GM21825 (cell line): ENCODE data around the gene MS4A4E.
"Not testable (repeated sequence)": the region's sequence is repeated elsewhere in the genome, so short reads cannot be mapped to it uniquely, and the experiment has no call there.

ENCODE experiments used
- ATAC-seq: cut with Tn5 transposase; IDR thresholded peaks from one replicate; pipeline ENCODE4 v1.9.1; 2021; ENCODE audit warnings: mild to moderate bottlenecking, moderate library complexity; ENCODE audit not compliant: unreplicated experiment

The MS4A4E gene

DNA sequence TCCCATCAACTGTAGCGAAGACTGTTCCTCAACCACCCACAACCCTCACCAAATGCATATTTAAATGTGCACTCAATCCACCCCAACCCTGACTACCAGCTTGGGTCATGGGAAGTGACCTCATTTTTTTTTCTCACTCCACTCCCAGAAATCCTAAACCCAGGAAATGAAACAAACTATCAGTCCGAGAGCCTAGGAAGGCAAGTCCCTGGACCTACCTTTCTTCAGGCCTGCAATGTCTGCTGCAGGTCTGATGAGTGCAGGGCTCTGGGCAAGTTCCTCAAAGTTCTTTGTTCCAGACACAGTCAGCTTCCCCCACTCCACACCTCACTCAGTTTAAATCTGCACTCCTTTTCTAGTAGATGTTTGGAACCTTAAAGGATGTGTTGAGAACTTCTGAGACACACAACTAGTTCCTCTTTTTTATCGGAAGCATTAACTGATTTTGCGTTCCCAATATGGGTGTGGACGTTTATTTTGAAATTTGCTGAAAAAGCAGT lies at the start of gene MS4A4E:
Gene MS4A4E, minus strand, starts transcription at position 398 of the 500 bp plus-strand sequence. CDS start 13,082 bp downstream, outside the sequence.
- ATAC-seq = no peak

GRCh38 chr11:60292145-60292544 lies 49.2 kb upstream of the MS4A4E start:
- ATAC-seq = no peak

DNA sequence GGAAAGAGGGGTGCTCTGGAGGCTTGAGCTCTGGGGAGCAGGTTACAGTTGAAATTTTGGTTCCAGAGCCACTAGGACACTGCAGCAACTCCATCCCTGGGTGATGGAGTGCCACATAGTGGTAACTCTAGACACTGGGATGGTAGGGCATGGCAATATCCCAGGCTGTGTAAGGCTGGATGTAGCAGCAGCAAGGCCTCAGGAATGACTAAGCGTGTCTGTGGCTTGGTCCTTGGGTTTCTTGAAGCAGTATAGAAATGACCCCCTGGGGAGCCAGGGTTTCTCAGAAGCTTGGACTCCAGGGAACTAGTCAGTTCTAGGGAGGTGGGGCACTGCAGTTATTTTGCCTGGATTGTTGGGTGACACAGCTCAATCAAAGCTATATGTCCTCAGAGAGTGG lies 45.6 kb upstream of the MS4A4E start:
- no peak for ATAC-seq

GRCh38 chr11:60285411-60286126 lies 42.6 kb upstream of the MS4A4E start:
- not testable (repeated sequence) for ATAC-seq

DNA sequence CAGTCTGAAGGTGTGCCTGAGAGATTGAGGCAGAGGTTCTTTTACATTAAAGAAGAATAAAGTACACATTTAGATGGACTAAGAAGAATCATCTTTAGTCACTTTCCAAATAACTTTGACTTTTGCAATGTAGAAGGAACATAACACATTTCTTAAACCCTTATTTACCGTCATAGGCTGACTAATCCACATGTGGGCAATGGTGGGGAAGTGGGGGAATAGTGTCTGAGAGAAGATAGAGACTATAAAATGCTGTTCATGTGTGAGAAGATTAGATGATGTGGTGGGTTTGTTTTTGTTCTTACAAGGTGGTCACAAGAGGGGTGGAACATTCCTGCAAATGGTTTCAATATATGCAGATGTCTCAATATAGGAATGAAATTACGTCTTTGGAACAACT lies 39.3 kb upstream of the MS4A4E start:
- ATAC-seq = no peak

DNA sequence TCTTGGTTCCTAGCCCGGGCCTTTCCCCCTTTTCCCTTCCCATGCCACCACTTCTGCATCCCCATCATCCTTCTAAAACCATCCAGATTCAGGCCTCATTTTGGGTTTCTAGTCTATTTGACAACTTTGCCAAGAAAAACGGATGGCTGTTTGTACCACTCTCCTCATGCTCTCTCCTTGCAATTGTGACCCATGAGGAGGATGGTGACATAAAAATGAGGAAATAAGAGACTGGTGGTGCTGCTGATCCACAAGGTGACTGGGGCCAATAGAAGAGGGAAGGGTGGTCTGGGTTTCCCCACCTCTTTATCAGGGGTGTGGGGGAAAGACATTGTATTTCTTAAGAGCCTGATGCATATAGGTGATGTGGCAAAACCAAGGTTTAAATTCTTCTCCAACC lies 38.5 kb upstream of the MS4A4E start:
- ATAC-seq = no peak

- ATAC-seq = no peak
Measured at GRCh38 chr11:60280412-60280811, 37.5 kb upstream of the MS4A4E start, which contains the start of gene MS4A4A. TSS of gene MS4A4A (plus strand) at chr11:60280666. CDS start at chr11:60280676, 10 bp downstream.

DNA sequence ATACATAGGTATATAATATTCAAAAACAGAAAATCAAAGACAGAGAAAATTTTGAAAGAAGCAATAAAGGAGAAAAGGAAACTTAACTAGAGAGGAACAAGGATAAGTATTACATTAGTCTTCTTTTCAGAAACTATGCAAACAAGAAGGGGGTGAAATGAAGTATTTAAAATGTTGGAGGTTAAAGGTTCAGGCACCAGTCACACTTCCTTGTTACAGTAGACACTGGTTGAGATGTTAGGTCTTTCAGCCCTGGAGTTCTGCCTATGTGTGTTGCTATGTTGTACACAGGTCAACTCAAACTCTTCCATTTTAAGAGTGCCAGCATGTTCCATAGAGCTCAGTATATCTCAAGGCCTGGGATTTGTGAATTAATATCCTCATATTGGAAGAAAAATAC lies 31.5 kb upstream of the MS4A4E start:
- no peak for ATAC-seq

- ATAC-seq = no peak
Measured at GRCh38 chr11:60265373-60266214, 22.7 kb upstream of the MS4A4E start.

- ATAC-seq = no peak
Measured at GRCh38 chr11:60264644-60265043, 21.7 kb upstream of the MS4A4E start.

DNA sequence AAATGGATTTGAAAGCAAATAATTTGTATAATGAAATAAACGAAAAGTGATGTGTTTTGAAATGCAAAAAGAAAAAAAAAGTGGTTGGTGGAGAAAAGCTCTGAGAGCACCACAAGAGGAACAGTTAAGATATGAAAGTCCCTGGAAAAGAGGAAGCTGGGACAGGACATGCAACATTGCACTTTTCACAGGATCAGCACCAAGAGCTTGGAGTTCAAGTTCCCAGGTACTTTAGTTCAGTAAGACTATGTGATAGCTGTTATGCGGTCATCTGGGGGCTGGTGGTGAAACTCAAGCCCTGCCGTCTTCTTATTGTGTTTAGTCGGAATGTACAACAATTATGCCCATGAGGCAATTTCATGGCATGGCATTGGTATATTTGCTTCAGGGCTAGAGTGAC lies 20.5 kb upstream of the MS4A4E start:
- no peak for ATAC-seq

GRCh38 chr11:60261014-60261413 lies 18.1 kb upstream of the MS4A4E start:
- no peak for ATAC-seq

GRCh38 chr11:60257956-60258722 lies 15.2 kb upstream of the MS4A4E start:
- ATAC-seq = no peak

GRCh38 chr11:60252213-60253108 lies 9.5 kb upstream of the MS4A4E start:
- no peak for ATAC-seq

GRCh38 chr11:60251485-60252212 lies 8.7 kb upstream of the MS4A4E start:
- ATAC-seq = no peak

DNA sequence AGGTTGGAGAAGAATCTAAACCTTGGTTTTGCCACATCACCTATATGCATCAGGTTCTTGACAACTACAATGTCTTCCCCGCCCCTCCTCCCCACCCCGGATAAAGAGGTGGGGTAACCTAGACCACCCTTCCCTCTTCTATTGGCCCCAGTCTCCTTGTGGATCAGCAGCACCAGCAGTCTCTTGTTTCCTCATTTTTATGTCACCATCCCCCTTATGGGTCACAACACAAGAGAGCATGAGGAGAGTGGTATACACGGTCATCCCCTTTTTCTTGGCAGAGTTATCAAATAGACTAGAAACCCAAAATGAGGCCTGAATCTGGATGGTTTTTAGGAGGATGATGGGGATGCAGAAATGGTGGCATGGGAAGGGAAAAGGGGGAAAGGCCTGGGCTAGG lies 1.2 kb downstream of the MS4A4E start:
- no peak for ATAC-seq

GRCh38 chr11:60240662-60241061 lies 2.3 kb downstream of the MS4A4E start:
- ATAC-seq = no peak

- no peak for ATAC-seq
Measured at GRCh38 chr11:60235321-60235720, 7.6 kb downstream of the MS4A4E start.

DNA sequence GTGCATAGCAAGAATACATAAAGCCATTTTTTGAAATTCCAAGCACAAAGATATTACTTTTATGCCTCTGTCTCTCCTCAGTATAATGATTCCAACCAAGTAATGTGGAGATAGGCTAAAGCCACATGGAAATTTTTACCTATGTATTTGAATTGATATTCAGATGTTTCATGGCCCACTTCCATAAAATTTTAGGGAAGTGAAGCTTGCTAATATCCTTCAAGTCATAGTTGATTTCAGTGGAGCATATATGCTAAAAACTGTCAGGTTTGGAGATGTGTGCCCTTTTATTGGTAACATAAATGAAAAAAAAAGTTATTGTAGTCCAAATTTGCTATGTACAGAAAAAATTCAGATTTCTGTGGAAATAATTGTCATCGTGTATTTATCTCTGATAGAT lies 12.3 kb downstream of the MS4A4E start:
- no peak for ATAC-seq
